Nephron (organoid): ENCODE measurements around the gene TMA16.
"Not testable (repeated sequence)": the region's sequence is repeated elsewhere in the genome, so short reads cannot be mapped to it uniquely, and the experiment has no call there.

ENCODE experiments used
- H3K27ac Mint-ChIP-seq, 3 experiments: 2 replicates each; pipeline ENCODE4 v1.8.0; 2020; ENCODE audit warnings: mixed read lengths in 3 of 3, mild to moderate bottlenecking in 2 of 3, moderate library complexity in 1 of 3
- H3K27me3 Mint-ChIP-seq: 2 replicates; pipeline ENCODE4 v1.8.0; 2021; ENCODE audit warnings: low read depth, mild to moderate bottlenecking, moderate library complexity, mixed read lengths
- H3K36me3 Mint-ChIP-seq: 2 replicates; pipeline ENCODE4 v1.8.0; 2020; ENCODE audit warnings: low read depth, mixed read lengths
- H3K4me1 Mint-ChIP-seq: 2 replicates; pipeline ENCODE4 v1.8.0; 2020; ENCODE audit warnings: mixed read lengths
- H3K4me3 Mint-ChIP-seq, 3 experiments: 2 replicates each; pipeline ENCODE4 v1.8.0; 2020; ENCODE audit warnings: mild to moderate bottlenecking in 3 of 3, mixed read lengths in 3 of 3, moderate library complexity in 2 of 3
- H3K9me3 Mint-ChIP-seq: 2 replicates; pipeline ENCODE4 v1.8.0; 2020; ENCODE audit warnings: mixed read lengths
- CTCF ChIP-seq, 3 experiments: fragments of 200-600 bp; sonication (generic); IDR thresholded peaks; one replicate each; pipeline ENCODE4 v1.5.0; 2021; ENCODE audit warnings: antibody characterized with exemption in 3 of 3; ENCODE audit not compliant: unreplicated experiment in 3 of 3

Gene TMA16

GRCh38 chr4:163494360-163495241 lies at the start of gene TMA16:
Gene TMA16, plus strand, starts transcription at chr4:163494690. Its CDS starts 112 bp downstream, at chr4:163494802.
- no peak for TF ChIP-seq CTCF (IDR thresholded peaks at IDR 0.05; ENCODE audit: unreplicated experiment in 3 of 3)
- peaks cover 21% of the 10 kb centered on the region for H3K4me1 Mint-ChIP-seq
- peak within 1 kb of the TSS; percentile 98 to 99 (median 98) for H3K27ac Mint-ChIP-seq
- H3K27me3 Mint-ChIP-seq: no peaks in the 10 kb centered on the region
- H3K36me3 Mint-ChIP-seq: peaks cover 10% of the 10 kb centered on the region
- H3K9me3 Mint-ChIP-seq: no peaks in the 10 kb centered on the region
- peak within 1 kb of the TSS; percentile 96 to 99 (median 98) for H3K4me3 Mint-ChIP-seq

- not testable (repeated sequence) for H3K27me3 Mint-ChIP-seq, H3K4me1 Mint-ChIP-seq, H3K36me3 Mint-ChIP-seq, H3K27ac Mint-ChIP-seq, H3K9me3 Mint-ChIP-seq, H3K4me3 Mint-ChIP-seq
These were observed 47.5 kb upstream of the TMA16 start for GRCh38 chr4:163447023-163447422.

GRCh38 chr4:163447481-163447880 lies 47.0 kb upstream of the TMA16 start:
- H3K4me1 Mint-ChIP-seq: no peaks in the 10 kb centered on the region
- no peak for TF ChIP-seq CTCF (IDR thresholded peaks at IDR 0.05; ENCODE audit: unreplicated experiment in 3 of 3)
- H3K27me3 Mint-ChIP-seq: no peaks in the 10 kb centered on the region
- no peak overlapping the region for H3K27ac Mint-ChIP-seq
- no peak overlapping the region for H3K4me3 Mint-ChIP-seq
- H3K9me3 Mint-ChIP-seq: no peaks in the 10 kb centered on the region
- no peaks in the 10 kb centered on the region for H3K36me3 Mint-ChIP-seq

- no peaks in the 10 kb centered on the region for H3K9me3 Mint-ChIP-seq
- TF ChIP-seq CTCF (IDR thresholded peaks at IDR 0.05; ENCODE audit: unreplicated experiment in 3 of 3): no peak
- H3K27ac Mint-ChIP-seq: no peak overlapping the region
- H3K4me1 Mint-ChIP-seq: no peaks in the 10 kb centered on the region
- no peak overlapping the region for H3K4me3 Mint-ChIP-seq
- H3K36me3 Mint-ChIP-seq: no peaks in the 10 kb centered on the region
- no peaks in the 10 kb centered on the region for H3K27me3 Mint-ChIP-seq
These were observed 45.8 kb upstream of the TMA16 start for GRCh38 chr4:163448540-163449203.

- no peaks in the 10 kb centered on the region for H3K4me1 Mint-ChIP-seq
- H3K27me3 Mint-ChIP-seq: peaks cover 3% of the 10 kb centered on the region
- no peak overlapping the region for H3K27ac Mint-ChIP-seq
- TF ChIP-seq CTCF (IDR thresholded peaks at IDR 0.05; ENCODE audit: unreplicated experiment in 3 of 3): no peak
- H3K9me3 Mint-ChIP-seq: no peaks in the 10 kb centered on the region
- no peak overlapping the region for H3K4me3 Mint-ChIP-seq
- no peaks in the 10 kb centered on the region for H3K36me3 Mint-ChIP-seq
These were observed 31.9 kb upstream of the TMA16 start for GRCh38 chr4:163462556-163462955.

GRCh38 chr4:163467082-163467770 lies 27.3 kb upstream of the TMA16 start:
- no peaks in the 10 kb centered on the region for H3K36me3 Mint-ChIP-seq
- no peak overlapping the region for H3K27ac Mint-ChIP-seq
- H3K4me3 Mint-ChIP-seq: no peak overlapping the region
- H3K27me3 Mint-ChIP-seq: peaks cover 3% of the 10 kb centered on the region
- TF ChIP-seq CTCF (IDR thresholded peaks at IDR 0.05; ENCODE audit: unreplicated experiment in 3 of 3): no peak
- no peaks in the 10 kb centered on the region for H3K9me3 Mint-ChIP-seq
- no peaks in the 10 kb centered on the region for H3K4me1 Mint-ChIP-seq
